Nephron progenitor cell (in vitro differentiated cells): Measurements from ENCODE around the gene SNX1.

Source experiments
- DNase-seq: peaks from one replicate; pipeline ENCODE4 v3.0.0; 2021
- H3K27ac Mint-ChIP-seq: 2 replicates; pipeline ENCODE4 v1.8.0; 2021; ENCODE audit warnings: mild to moderate bottlenecking, moderate library complexity, mixed read lengths
- H3K27me3 Mint-ChIP-seq: 2 replicates; pipeline ENCODE4 v1.8.0; 2021; ENCODE audit warnings: mild to moderate bottlenecking, low read depth, mixed read lengths; ENCODE audit not compliant: poor library complexity
- H3K36me3 Mint-ChIP-seq: 2 replicates; pipeline ENCODE4 v1.8.0; 2021; ENCODE audit warnings: low read depth, mixed read lengths
- H3K4me1 Mint-ChIP-seq: 2 replicates; pipeline ENCODE4 v1.8.0; 2021; ENCODE audit warnings: mixed read lengths
- H3K4me3 Mint-ChIP-seq: 2 replicates; pipeline ENCODE4 v1.8.0; 2021; ENCODE audit warnings: mild to moderate bottlenecking, moderate library complexity, mixed read lengths
- H3K9me3 Mint-ChIP-seq: 2 replicates; pipeline ENCODE4 v1.8.0; 2021; ENCODE audit warnings: mild to moderate bottlenecking, moderate library complexity, mixed read lengths
- CTCF ChIP-seq: fragments of 200-600 bp; sonication (generic); IDR thresholded peaks from 2 replicates; pipeline ENCODE4 v1.5.0; 2021; ENCODE audit warnings: antibody characterized with exemption

The SNX1 gene

DNA sequence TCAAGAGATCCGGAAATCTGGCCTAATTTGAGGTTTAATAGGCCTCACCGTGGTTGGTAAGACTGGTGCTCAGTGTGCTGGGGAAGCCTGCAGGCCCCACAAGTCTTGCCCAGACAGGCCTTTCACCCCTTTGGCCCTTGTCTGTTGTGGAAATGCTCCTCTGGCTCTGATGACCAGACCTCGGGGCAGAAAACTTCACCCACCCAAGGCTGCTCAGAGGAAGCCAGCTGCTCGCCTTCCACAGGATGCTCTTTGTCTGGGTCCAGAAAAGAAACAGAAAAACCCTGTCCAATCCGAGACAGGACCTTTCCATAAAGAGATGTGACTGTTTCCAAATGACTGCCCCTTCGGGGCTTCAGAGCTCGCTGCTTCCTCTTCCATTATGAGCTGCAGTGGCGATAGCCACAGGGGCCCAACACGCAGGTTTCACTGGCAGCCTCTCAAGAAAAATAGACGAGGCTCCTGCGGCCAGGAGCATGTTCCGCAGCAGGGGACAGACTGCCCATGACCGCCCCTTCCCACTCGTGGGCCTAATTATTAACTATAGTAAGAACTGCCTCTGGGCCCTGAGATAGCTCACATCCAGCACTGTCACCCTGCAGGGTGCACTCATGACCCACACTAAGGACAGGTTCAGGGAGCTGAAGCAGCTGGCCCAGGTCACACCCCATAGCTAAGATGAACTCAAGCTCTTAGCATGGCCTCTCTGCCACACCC lies 48.9 kb downstream of the SNX1 start:
- no peak overlapping the region for H3K4me3 Mint-ChIP-seq
- no peak for TF ChIP-seq CTCF
- DNase-seq, result no peak
- peaks cover 9% of the 10 kb centered on the region for H3K27me3 Mint-ChIP-seq
- no peaks in the 10 kb centered on the region for H3K4me1 Mint-ChIP-seq
- H3K36me3 Mint-ChIP-seq, result peaks cover 12% of the 10 kb centered on the region
- no peak overlapping the region for H3K27ac Mint-ChIP-seq
- no peaks in the 10 kb centered on the region for H3K9me3 Mint-ChIP-seq

- peaks cover 22% of the 10 kb centered on the region for H3K27me3 Mint-ChIP-seq
- no peak for DNase-seq
- H3K36me3 Mint-ChIP-seq, result peaks cover 7% of the 10 kb centered on the region
- H3K4me3 Mint-ChIP-seq, result no peak overlapping the region
- H3K27ac Mint-ChIP-seq, result no peak overlapping the region
- no peaks in the 10 kb centered on the region for H3K9me3 Mint-ChIP-seq
- TF ChIP-seq CTCF, result no peak
- peaks cover 4% of the 10 kb centered on the region for H3K4me1 Mint-ChIP-seq
These were observed 50.3 kb downstream of the SNX1 start for GRCh38 chr15:64146041-64146440.

- Mint-ChIP-seq H3K4me1 (peaks cover 5% of the 10 kb centered on the region), H3K36me3 (peaks cover 5% of the 10 kb centered on the region), H3K4me3 (no peak overlapping the region), H3K9me3 (no peaks in the 10 kb centered on the region), H3K27ac (no peak overlapping the region), H3K27me3 (peaks cover 27% of the 10 kb centered on the region)
- TF ChIP-seq CTCF, result no peak
- DNase-seq, result no peak
These were observed 50.7 kb downstream of the SNX1 start for GRCh38 chr15:64146520-64146884.

GRCh38 chr15:64146885-64147681 lies 51.3 kb downstream of the SNX1 start:
- TF ChIP-seq CTCF, result no peak
- peaks cover 5% of the 10 kb centered on the region for H3K4me1 Mint-ChIP-seq
- DNase-seq, result no peak
- peaks cover 28% of the 10 kb centered on the region for H3K27me3 Mint-ChIP-seq
- H3K4me3 Mint-ChIP-seq, result no peak overlapping the region
- H3K27ac Mint-ChIP-seq, result no peak overlapping the region
- H3K36me3 Mint-ChIP-seq, result peaks cover 5% of the 10 kb centered on the region
- H3K9me3 Mint-ChIP-seq, result no peaks in the 10 kb centered on the region

GRCh38 chr15:64148168-64148567 lies 52.4 kb downstream of the SNX1 start:
- H3K4me3 Mint-ChIP-seq, result no peak overlapping the region
- peaks cover 8% of the 10 kb centered on the region for H3K4me1 Mint-ChIP-seq
- no peak overlapping the region for H3K27ac Mint-ChIP-seq
- H3K9me3 Mint-ChIP-seq, result no peaks in the 10 kb centered on the region
- peaks cover 5% of the 10 kb centered on the region for H3K36me3 Mint-ChIP-seq
- DNase-seq, result no peak
- peaks cover 38% of the 10 kb centered on the region for H3K27me3 Mint-ChIP-seq
- TF ChIP-seq CTCF, result no peak
